KBM-7 (cell line): Measurements from ENCODE around the gene HPX.
"Not testable (repeated sequence)": the region's sequence is repeated elsewhere in the genome, so short reads cannot be mapped to it uniquely, and the experiment has no call there.

Experiments used
- DNase-seq: peaks from one replicate; pipeline ENCODE4 v3.0.0-alpha.2; 2015
- in situ Hi-C: fragments of 300-500 bp; cut with MboI; formaldehyde crosslinking; loops from 2 replicates; pipeline ENCODE4 v1.14.3; 2020; ENCODE audit warnings: low sequenced_read_pairs, low pct_unique_long_range_greater_than_20kb, mixed read lengths

Gene HPX

GRCh38 chr11:6397636-6398035 lies 43.2 kb downstream of the HPX start:
- in situ Hi-C loops, result no loop called here
- no peak for DNase-seq

GRCh38 chr11:6397156-6397555 lies 43.6 kb downstream of the HPX start:
- DNase-seq, result no peak
- in situ Hi-C loops, result no loop called here

GRCh38 chr11:6395470-6396060 lies 45.2 kb downstream of the HPX start:
- in situ Hi-C loops, result no loop called here
- no peak for DNase-seq

- in situ Hi-C loops, result no loop called here
- DNase-seq, result no peak
These were observed 46.7 kb downstream of the HPX start for GRCh38 chr11:6393989-6394670.

GRCh38 chr11:6392251-6392650 lies 48.5 kb downstream of the HPX start:
- DNase-seq, in situ Hi-C loops: not testable (repeated sequence)

- in situ Hi-C loops, result no loop called here
- DNase-seq, result no peak
These were observed 49.2 kb downstream of the HPX start for GRCh38 chr11:6391537-6392134.

- no peak for DNase-seq
- in situ Hi-C loops, result no loop called here
These were observed 49.9 kb downstream of the HPX start for GRCh38 chr11:6390718-6391469.

GRCh38 chr11:6389905-6390717 lies 50.7 kb downstream of the HPX start, which contains the start of gene SMPD1:
SMPD1 (plus strand) TSS chr11:6390474; CDS start chr11:6390599, 125 bp downstream.
- in situ Hi-C loops, result no loop called here
- DNase-seq, result peak; percentile 91

GRCh38 chr11:6388748-6389147 lies 52.0 kb downstream of the HPX start:
- DNase-seq, result no peak
- in situ Hi-C loops, result no loop called here

- in situ Hi-C loops, result no loop called here
- no peak for DNase-seq
These were observed 52.8 kb downstream of the HPX start for GRCh38 chr11:6387811-6388599.

- in situ Hi-C loops, result no loop called here
- no peak for DNase-seq
These were observed 55.6 kb downstream of the HPX start for GRCh38 chr11:6385046-6385777.
